Measurements from ENCODE around the gene ZFX.

Gene ZFX

GRCh38 chrX:24228596-24228995 is 79.1 kb downstream of the ZFX start:
- no peak for TF ChIP-seq EZH2 (IDR thresholded peaks at IDR 0.05; ENCODE audit: borderline replicate concordance, low read depth, low read length, severe bottlenecking)
- TF ChIP-seq, protein P1, sequence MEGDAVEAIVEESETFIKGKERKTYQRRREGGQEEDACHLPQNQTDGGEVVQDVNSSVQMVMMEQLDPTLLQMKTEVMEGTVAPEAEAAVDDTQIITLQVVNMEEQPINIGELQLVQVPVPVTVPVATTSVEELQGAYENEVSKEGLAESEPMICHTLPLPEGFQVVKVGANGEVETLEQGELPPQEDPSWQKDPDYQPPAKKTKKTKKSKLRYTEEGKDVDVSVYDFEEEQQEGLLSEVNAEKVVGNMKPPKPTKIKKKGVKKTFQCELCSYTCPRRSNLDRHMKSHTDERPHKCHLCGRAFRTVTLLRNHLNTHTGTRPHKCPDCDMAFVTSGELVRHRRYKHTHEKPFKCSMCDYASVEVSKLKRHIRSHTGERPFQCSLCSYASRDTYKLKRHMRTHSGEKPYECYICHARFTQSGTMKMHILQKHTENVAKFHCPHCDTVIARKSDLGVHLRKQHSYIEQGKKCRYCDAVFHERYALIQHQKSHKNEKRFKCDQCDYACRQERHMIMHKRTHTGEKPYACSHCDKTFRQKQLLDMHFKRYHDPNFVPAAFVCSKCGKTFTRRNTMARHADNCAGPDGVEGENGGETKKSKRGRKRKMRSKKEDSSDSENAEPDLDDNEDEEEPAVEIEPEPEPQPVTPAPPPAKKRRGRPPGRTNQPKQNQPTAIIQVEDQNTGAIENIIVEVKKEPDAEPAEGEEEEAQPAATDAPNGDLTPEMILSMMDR (IDR thresholded peaks at IDR 0.05; ENCODE audit: borderline replicate concordance, extremely low read depth, low read length, poor library complexity, severe bottlenecking), result no peak
- no peak overlapping the region for H3K9ac ChIP-seq (ENCODE audit: low read depth, low read length)
- no peaks in the 10 kb centered on the region for H3K79me2 ChIP-seq (ENCODE audit: insufficient read depth, low read length)
- no peak for DNase-seq
- H3K9me3 ChIP-seq (ENCODE audit: insufficient read depth, low read length, severe bottlenecking), result no peaks in the 10 kb centered on the region
- no peak overlapping the region for H2AFZ ChIP-seq (ENCODE audit: low read depth, low read length)
- H3K4me1 ChIP-seq (ENCODE audit: insufficient read depth, low read length), result no peaks in the 10 kb centered on the region
- H3K27ac ChIP-seq (ENCODE audit: low read length), result no peak overlapping the region
- no peaks in the 10 kb centered on the region for H3K27me3 ChIP-seq (ENCODE audit: insufficient read depth, low read length, poor library complexity)
- no peaks in the 10 kb centered on the region for H3K36me3 ChIP-seq (ENCODE audit: insufficient read depth, low read length)
- H3K4me2 ChIP-seq (ENCODE audit: insufficient read depth, low read length), result no peak overlapping the region
- H3K4me3 ChIP-seq (ENCODE audit: low read depth in 1 of 2, low read length in 2 of 2), result no peak overlapping the region
- no peak for ATAC-seq (ENCODE audit: insufficient read depth, low read depth)
- H4K20me1 ChIP-seq (ENCODE audit: insufficient read depth, low read length), result no peaks in the 10 kb centered on the region

- Histone ChIP-seq H3K36me3 (ENCODE audit: insufficient read depth, low read length) (no peaks in the 10 kb centered on the region), H3K4me2 (ENCODE audit: insufficient read depth, low read length) (no peak overlapping the region), H3K9ac (ENCODE audit: low read depth, low read length) (no peak overlapping the region), H3K4me3 (ENCODE audit: low read depth in 1 of 2, low read length in 2 of 2) (no peak overlapping the region), H2AFZ (ENCODE audit: low read depth, low read length) (no peak overlapping the region), H4K20me1 (ENCODE audit: insufficient read depth, low read length) (no peaks in the 10 kb centered on the region), H3K79me2 (ENCODE audit: insufficient read depth, low read length) (no peaks in the 10 kb centered on the region), H3K27me3 (ENCODE audit: insufficient read depth, low read length, poor library complexity) (no peaks in the 10 kb centered on the region), H3K27ac (ENCODE audit: low read length) (no peak overlapping the region), H3K4me1 (ENCODE audit: insufficient read depth, low read length) (no peaks in the 10 kb centered on the region), H3K9me3 (ENCODE audit: insufficient read depth, low read length, severe bottlenecking) (no peaks in the 10 kb centered on the region)
- DNase-seq (no peak), ATAC-seq (ENCODE audit: insufficient read depth, low read depth) (no peak)
- TF ChIP-seq, protein P1 (IDR thresholded peaks at IDR 0.05; ENCODE audit: borderline replicate concordance, extremely low read depth, low read length, poor library complexity, severe bottlenecking), result no peak
Observed at GRCh38 chrX:24229400-24229879, 79.9 kb downstream of the ZFX start.

GRCh38 chrX:24229976-24230375 is 80.4 kb downstream of the ZFX start:
- Histone ChIP-seq H3K27ac (ENCODE audit: low read length) (no peak overlapping the region), H3K4me3 (ENCODE audit: low read depth in 1 of 2, low read length in 2 of 2) (no peak overlapping the region), H3K79me2 (ENCODE audit: insufficient read depth, low read length) (no peaks in the 10 kb centered on the region), H3K9ac (ENCODE audit: low read depth, low read length) (no peak overlapping the region), H3K4me1 (ENCODE audit: insufficient read depth, low read length) (no peaks in the 10 kb centered on the region), H3K4me2 (ENCODE audit: insufficient read depth, low read length) (no peak overlapping the region), H2AFZ (ENCODE audit: low read depth, low read length) (no peak overlapping the region), H3K27me3 (ENCODE audit: insufficient read depth, low read length, poor library complexity) (no peaks in the 10 kb centered on the region), H4K20me1 (ENCODE audit: insufficient read depth, low read length) (no peaks in the 10 kb centered on the region), H3K9me3 (ENCODE audit: insufficient read depth, low read length, severe bottlenecking) (no peaks in the 10 kb centered on the region), H3K36me3 (ENCODE audit: insufficient read depth, low read length) (no peaks in the 10 kb centered on the region)
- ATAC-seq (ENCODE audit: insufficient read depth, low read depth) (no peak), DNase-seq (no peak)
- TF ChIP-seq, protein P1 (IDR thresholded peaks at IDR 0.05; ENCODE audit: borderline replicate concordance, extremely low read depth, low read length, poor library complexity, severe bottlenecking), result no peak
- no peak for TF ChIP-seq EZH2 (IDR thresholded peaks at IDR 0.05; ENCODE audit: borderline replicate concordance, low read depth, low read length, severe bottlenecking)

DNA sequence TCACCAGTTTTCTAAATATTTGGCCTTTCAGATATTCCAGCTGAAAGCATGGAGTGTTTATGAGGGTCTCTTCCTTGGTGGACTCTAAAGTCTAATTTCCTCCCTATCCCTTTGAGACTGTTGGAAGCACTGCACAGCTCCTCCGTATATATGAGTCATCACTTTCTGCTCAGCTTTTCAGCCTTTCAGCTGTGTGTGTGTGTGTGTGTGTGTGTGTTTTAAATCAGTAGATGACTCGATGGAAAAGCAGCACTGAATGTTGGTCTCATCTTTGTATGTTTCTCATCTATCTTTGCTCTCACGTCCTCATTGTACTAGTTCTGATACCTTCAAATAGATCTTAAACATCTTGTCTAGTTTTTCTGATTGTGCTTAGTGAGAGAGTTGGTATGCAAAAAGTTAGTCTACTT is 81.6 kb downstream of the ZFX start:
- Histone ChIP-seq H3K27ac (ENCODE audit: low read length) (no peak overlapping the region), H3K4me1 (ENCODE audit: insufficient read depth, low read length) (no peaks in the 10 kb centered on the region), H2AFZ (ENCODE audit: low read depth, low read length) (no peak overlapping the region), H4K20me1 (ENCODE audit: insufficient read depth, low read length) (no peaks in the 10 kb centered on the region), H3K4me3 (ENCODE audit: low read depth in 1 of 2, low read length in 2 of 2) (no peak overlapping the region), H3K4me2 (ENCODE audit: insufficient read depth, low read length) (no peak overlapping the region), H3K36me3 (ENCODE audit: insufficient read depth, low read length) (no peaks in the 10 kb centered on the region), H3K79me2 (ENCODE audit: insufficient read depth, low read length) (no peaks in the 10 kb centered on the region), H3K9ac (ENCODE audit: low read depth, low read length) (no peak overlapping the region), H3K27me3 (ENCODE audit: insufficient read depth, low read length, poor library complexity) (no peaks in the 10 kb centered on the region), H3K9me3 (ENCODE audit: insufficient read depth, low read length, severe bottlenecking) (no peaks in the 10 kb centered on the region)
- DNase-seq, result no peak
- TF ChIP-seq EZH2 (IDR thresholded peaks at IDR 0.05; ENCODE audit: borderline replicate concordance, low read depth, low read length, severe bottlenecking), result no peak
- no peak for ATAC-seq (ENCODE audit: insufficient read depth, low read depth)
